HL-60 (cell line): ENCODE measurements around the gene DDX23.
"Not testable (repeated sequence)": the region's sequence is repeated elsewhere in the genome, so short reads cannot be mapped to it uniquely, and the experiment has no call there.

Source experiments
- DNase-seq, 2 experiments: peaks; one replicate each; pipeline ENCODE4 v3.0.0-alpha.2; 2010 to 2020; ENCODE audit warnings: low read depth in 1 of 2, low spot score in 1 of 2
- H3K27ac ChIP-seq: fragments of 250-450 bp; sonication (Bioruptor Pico); replicated peaks from 2 replicates; pipeline ENCODE4 v1.5.1; 2020; ENCODE audit warnings: mild to moderate bottlenecking, moderate library complexity
- H3K27me3 ChIP-seq: fragments of 250-450 bp; sonication (Bioruptor Pico); 2 replicates; pipeline ENCODE4 v1.5.1; 2021; ENCODE audit warnings: mild to moderate bottlenecking, moderate library complexity; ENCODE audit not compliant: insufficient read depth, poor library complexity, severe bottlenecking
- H3K4me3 ChIP-seq: replicated peaks from 2 replicates; pipeline ENCODE4 v1.5.1; 2011; ENCODE audit warnings: mild to moderate bottlenecking, control low read depth, low read length; ENCODE audit not compliant: insufficient read depth
- GABPA ChIP-seq: IDR thresholded peaks from 2 replicates; pipeline ENCODE4 v1.6.1; 2012; ENCODE audit warnings: low read depth
- POLR2AphosphoS5 ChIP-seq: IDR thresholded peaks from 2 replicates; pipeline ENCODE4 v1.6.1; 2012; ENCODE audit warnings: low read depth
- REST ChIP-seq: IDR thresholded peaks from 2 replicates; pipeline ENCODE4 v1.6.1; 2012; ENCODE audit warnings: low read depth; ENCODE audit not compliant: insufficient replicate concordance
- SPI1 ChIP-seq: IDR thresholded peaks from 2 replicates; pipeline ENCODE4 v1.6.1; 2012; ENCODE audit warnings: low read depth, mild to moderate bottlenecking, borderline replicate concordance
- TF ChIP-seq, protein P1 (sequence below): IDR thresholded peaks from one replicate; pipeline ENCODE4 v1.5.1; 2011; ENCODE audit warnings: low read length, control low read depth, inconsistent platforms; ENCODE audit not compliant: insufficient read depth

DDX23 gene

GRCh38 chr12:48854488-48854887 is 2.5 kb upstream of the DDX23 start:
- TF ChIP-seq GABPA (no peak), REST (no peak), SPI1 (no peak), POLR2AphosphoS5 (no peak)
- TF ChIP-seq, protein P1, sequence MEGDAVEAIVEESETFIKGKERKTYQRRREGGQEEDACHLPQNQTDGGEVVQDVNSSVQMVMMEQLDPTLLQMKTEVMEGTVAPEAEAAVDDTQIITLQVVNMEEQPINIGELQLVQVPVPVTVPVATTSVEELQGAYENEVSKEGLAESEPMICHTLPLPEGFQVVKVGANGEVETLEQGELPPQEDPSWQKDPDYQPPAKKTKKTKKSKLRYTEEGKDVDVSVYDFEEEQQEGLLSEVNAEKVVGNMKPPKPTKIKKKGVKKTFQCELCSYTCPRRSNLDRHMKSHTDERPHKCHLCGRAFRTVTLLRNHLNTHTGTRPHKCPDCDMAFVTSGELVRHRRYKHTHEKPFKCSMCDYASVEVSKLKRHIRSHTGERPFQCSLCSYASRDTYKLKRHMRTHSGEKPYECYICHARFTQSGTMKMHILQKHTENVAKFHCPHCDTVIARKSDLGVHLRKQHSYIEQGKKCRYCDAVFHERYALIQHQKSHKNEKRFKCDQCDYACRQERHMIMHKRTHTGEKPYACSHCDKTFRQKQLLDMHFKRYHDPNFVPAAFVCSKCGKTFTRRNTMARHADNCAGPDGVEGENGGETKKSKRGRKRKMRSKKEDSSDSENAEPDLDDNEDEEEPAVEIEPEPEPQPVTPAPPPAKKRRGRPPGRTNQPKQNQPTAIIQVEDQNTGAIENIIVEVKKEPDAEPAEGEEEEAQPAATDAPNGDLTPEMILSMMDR = no peak
- DNase-seq = no peak

GRCh38 chr12:48852734-48853688 is 1.0 kb upstream of the DDX23 start:
- no peak for TF ChIP-seq SPI1
- TF ChIP-seq, protein P1 = peak; percentile 73
- peak; percentile 60 for TF ChIP-seq REST
- H3K27ac ChIP-seq = peak overlapping the region; percentile 85
- H3K27me3 ChIP-seq = no peaks in the 10 kb centered on the region
- H3K4me3 ChIP-seq = peak overlapping the region; percentile 93
- DNase-seq = peak; percentile 59 to 91

More at GRCh38 chr12:48854488-48854887, 2.5 kb upstream of the DDX23 start:
- Histone ChIP-seq H3K4me3 (no peak overlapping the region), H3K27me3 (no peaks in the 10 kb centered on the region), H3K27ac (no peak overlapping the region)

DNA sequence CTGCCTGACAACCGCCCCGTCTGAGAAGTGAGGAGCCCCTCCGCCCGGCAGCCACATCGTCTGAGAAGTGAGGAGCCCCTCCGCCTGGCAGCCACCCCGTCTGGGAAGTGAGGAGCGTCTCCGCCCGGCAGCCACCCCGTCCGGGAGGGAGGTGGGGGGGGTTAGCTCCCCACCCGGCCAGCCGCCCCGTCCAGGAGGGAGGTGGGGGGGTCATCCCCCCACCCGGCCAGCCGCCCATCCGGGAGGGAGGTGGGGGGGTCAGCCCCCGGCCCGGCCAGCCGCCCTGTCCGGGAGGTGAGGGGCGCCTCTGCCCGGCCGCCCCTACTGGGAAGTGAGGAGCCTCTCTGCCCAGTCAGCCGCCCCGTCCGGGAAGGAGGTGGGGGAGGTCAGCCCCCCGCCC is 9.9 kb downstream of the DDX23 start:
- H3K27me3 ChIP-seq, DNase-seq, H3K4me3 ChIP-seq, H3K27ac ChIP-seq: not testable (repeated sequence)

DNA sequence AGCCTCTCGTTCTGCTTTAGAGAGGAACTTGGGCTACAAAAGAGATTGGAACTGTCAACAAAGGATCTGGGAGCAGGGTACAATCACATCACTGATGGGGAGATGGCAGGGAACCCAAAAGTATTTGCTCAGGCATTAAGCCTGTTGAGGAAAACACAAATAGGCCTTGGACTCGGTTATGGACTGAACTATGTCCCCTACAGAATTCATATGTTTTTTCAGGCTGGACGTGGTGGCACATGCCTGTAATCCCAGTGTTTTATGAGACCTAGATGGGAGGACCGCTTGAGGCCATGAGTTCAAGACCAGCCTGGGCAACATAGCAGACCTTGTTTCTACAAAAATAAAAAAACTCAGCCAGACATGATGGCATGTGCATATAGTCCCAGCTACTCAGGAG is 13.9 kb downstream of the DDX23 start:
- H3K4me3 ChIP-seq = no peak overlapping the region
- DNase-seq = no peak
- no peaks in the 10 kb centered on the region for H3K27me3 ChIP-seq
- TF ChIP-seq POLR2AphosphoS5 (no peak), REST (no peak), SPI1 (no peak), GABPA (no peak)
- TF ChIP-seq, protein P1 = no peak
- no peak overlapping the region for H3K27ac ChIP-seq
